Endodermal cell (in vitro differentiated cells): Measurements from ENCODE around the gene RASAL2. TPM values are rescaled to one million over a fixed set of nuclear protein-coding genes. Genes with fewer than 3 reads are reported as not detected.

ENCODE experiments used
- DNase-seq: peaks from one replicate; pipeline ENCODE4 v3.0.0-alpha.2; 2017
- H3K27ac ChIP-seq: 2 replicates; pipeline ENCODE4 v1.5.1; 2013; ENCODE audit warnings: mild to moderate bottlenecking, low read depth, low read length, moderate library complexity
- H3K27me3 ChIP-seq: 2 replicates; pipeline ENCODE4 v1.6.1; 2013; ENCODE audit warnings: mild to moderate bottlenecking, low read length, moderate library complexity; ENCODE audit not compliant: insufficient read depth, control insufficient read depth, poor library complexity, severe bottlenecking
- H3K36me3 ChIP-seq: 2 replicates; pipeline ENCODE4 v1.7.0; 2013; ENCODE audit warnings: mild to moderate bottlenecking, low read length, moderate library complexity; ENCODE audit not compliant: control insufficient read depth, insufficient read depth
- H3K4me1 ChIP-seq: one replicate; pipeline ENCODE4 v1.7.0; 2013; ENCODE audit warnings: low read length; ENCODE audit not compliant: control insufficient read depth, insufficient read depth
- H3K4me3 ChIP-seq: 2 replicates; pipeline ENCODE4 v1.5.1; 2013; ENCODE audit warnings: mild to moderate bottlenecking, low read length, moderate library complexity
- H3K9ac ChIP-seq: 2 replicates; pipeline ENCODE4 v1.6.1; 2013; ENCODE audit warnings: mild to moderate bottlenecking, low read length, moderate library complexity; ENCODE audit not compliant: poor library complexity, severe bottlenecking; ENCODE audit errors: extremely low read depth
- H3K9me3 ChIP-seq: 2 replicates; pipeline ENCODE4 v1.6.1; 2013; ENCODE audit warnings: mild to moderate bottlenecking, low read length, moderate library complexity; ENCODE audit not compliant: control insufficient read depth
- H3K27ac Mint-ChIP-seq: 2 replicates; pipeline ENCODE4 v1.8.0; 2020; ENCODE audit warnings: mixed read lengths
- H3K27me3 Mint-ChIP-seq: 2 replicates; pipeline ENCODE4 v1.8.0; 2021; ENCODE audit warnings: mild to moderate bottlenecking, mixed read lengths; ENCODE audit not compliant: insufficient read depth
- H3K36me3 Mint-ChIP-seq: 2 replicates; pipeline ENCODE4 v1.8.0; 2020; ENCODE audit warnings: low read depth, mixed read lengths
- H3K4me1 Mint-ChIP-seq: 2 replicates; pipeline ENCODE4 v1.8.0; 2020; ENCODE audit warnings: mixed read lengths
- H3K4me3 Mint-ChIP-seq: 2 replicates; pipeline ENCODE4 v1.8.0; 2020; ENCODE audit warnings: mild to moderate bottlenecking, moderate library complexity, mixed read lengths
- H3K9me3 Mint-ChIP-seq: 2 replicates; pipeline ENCODE4 v1.8.0; 2020; ENCODE audit warnings: mild to moderate bottlenecking, mixed read lengths
- CTCF ChIP-seq: fragments of 200-600 bp; sonication (generic); conservative IDR thresholded peaks from 2 replicates; pipeline ENCODE4 v1.5.0; 2021; ENCODE audit warnings: antibody characterized with exemption, mild to moderate bottlenecking
- WGBS, 2 experiments: methylation state at CpG; one replicate each; pipeline versions ENCODE4 v1.1.5 to v1.1.7; 2013; ENCODE audit warnings: missing lambda C conversion rate in 2 of 2, mixed read lengths in 1 of 2; ENCODE audit not compliant: insufficient coverage in 1 of 2, insufficient read length in 1 of 2; 5-methylcytosine and 5-hydroxymethylcytosine counted together
- total RNA-seq, 2 donors: library from RNA; stranded (reverse); fragmentation: NEBNext Ultra II Directional in 1 of 2; extraction: Animal tissue kit (Norgen Biotek cat#: 25700) in 1 of 2; gene quantifications; 2 replicates in 1 of 2; 3 replicates in 1 of 2; pipeline ENCODE4 v1.2.1, GENCODE V29; 2021

Gene RASAL2
- total RNA-seq, 2 donors from 2014 or later, result 21.8 to 22.1 TPM

GRCh38 chr1:178396789-178397188 lies 302.9 kb downstream of the RASAL2 start:
- no peak overlapping the region for H3K4me3 ChIP-seq
- peak; percentile 52 for TF ChIP-seq CTCF
- H3K27ac ChIP-seq, result no peak overlapping the region
- no peaks in the 10 kb centered on the region for H3K9me3 ChIP-seq
- no peaks in the 10 kb centered on the region for H3K4me1 ChIP-seq
- Mint-ChIP-seq H3K4me3 (no peak overlapping the region), H3K9me3 (no peaks in the 10 kb centered on the region), H3K27ac (no peak overlapping the region), H3K4me1 (peaks cover 11% of the 10 kb centered on the region), H3K27me3 (no peaks in the 10 kb centered on the region), H3K36me3 (no peaks in the 10 kb centered on the region)
- no peak for DNase-seq
- no peaks in the 10 kb centered on the region for H3K27me3 ChIP-seq
- H3K36me3 ChIP-seq, result no peaks in the 10 kb centered on the region
- no peak overlapping the region for H3K9ac ChIP-seq

GRCh38 chr1:178397678-178398077 lies 303.8 kb downstream of the RASAL2 start:
- H3K4me3 ChIP-seq, result no peak overlapping the region
- H3K9me3 ChIP-seq, result no peaks in the 10 kb centered on the region
- no peaks in the 10 kb centered on the region for H3K9me3 Mint-ChIP-seq
- no peaks in the 10 kb centered on the region for H3K36me3 Mint-ChIP-seq
- no peaks in the 10 kb centered on the region for H3K27me3 ChIP-seq
- WGBS, 2 experiments, result 100% methylated on average over 2 of the region's 2 CpGs
- no peak overlapping the region for H3K4me3 Mint-ChIP-seq
- H3K9ac ChIP-seq, result no peak overlapping the region
- no peak for TF ChIP-seq CTCF
- H3K4me1 ChIP-seq, result no peaks in the 10 kb centered on the region
- no peak overlapping the region for H3K27ac Mint-ChIP-seq
- no peaks in the 10 kb centered on the region for H3K27me3 Mint-ChIP-seq
- H3K4me1 Mint-ChIP-seq, result peaks cover 11% of the 10 kb centered on the region
- H3K36me3 ChIP-seq, result no peaks in the 10 kb centered on the region
- DNase-seq, result no peak
- H3K27ac ChIP-seq, result no peak overlapping the region

GRCh38 chr1:178399177-178399728 lies 305.3 kb downstream of the RASAL2 start:
- no peak overlapping the region for H3K9ac ChIP-seq
- no peaks in the 10 kb centered on the region for H3K4me1 ChIP-seq
- 89 to 95% methylated on average over 3 to 4 of the region's 4 CpGs for WGBS, 2 experiments
- no peak for TF ChIP-seq CTCF
- no peak overlapping the region for H3K27ac Mint-ChIP-seq
- H3K4me3 Mint-ChIP-seq, result no peak overlapping the region
- H3K27me3 ChIP-seq, result no peaks in the 10 kb centered on the region
- H3K27ac ChIP-seq, result peak overlapping the region; percentile 29
- H3K27me3 Mint-ChIP-seq, result no peaks in the 10 kb centered on the region
- peak; percentile 62 for DNase-seq
- no peaks in the 10 kb centered on the region for H3K9me3 Mint-ChIP-seq
- H3K4me1 Mint-ChIP-seq, result peaks cover 6% of the 10 kb centered on the region
- no peak overlapping the region for H3K4me3 ChIP-seq
- H3K36me3 ChIP-seq, result no peaks in the 10 kb centered on the region
- no peaks in the 10 kb centered on the region for H3K9me3 ChIP-seq
- peaks cover 2% of the 10 kb centered on the region for H3K36me3 Mint-ChIP-seq
